PC-3 (cell line): ENCODE measurements around the gene UTS2R.

ENCODE experiments used
- CTCF ChIP-seq: fragments of 300-600 bp; sonication (generic); conservative IDR thresholded peaks from 2 replicates; pipeline ENCODE4 v1.5.1; 2017; ENCODE audit warnings: antibody characterized with exemption, low read depth, mild to moderate bottlenecking, low read length
- EZH2 ChIP-seq: fragments of 300-600 bp; sonication (generic); IDR thresholded peaks from one replicate; pipeline ENCODE4 v1.6.1; 2017; ENCODE audit warnings: antibody characterized with exemption, mild to moderate bottlenecking, low read length; ENCODE audit not compliant: unreplicated experiment
- EZH2phosphoT487 ChIP-seq: fragments of 300-600 bp; sonication (generic); IDR thresholded peaks from 2 replicates; pipeline ENCODE4 v1.6.1; 2018; ENCODE audit warnings: mild to moderate bottlenecking, antibody characterized with exemption, low read length, borderline replicate concordance

DNA sequence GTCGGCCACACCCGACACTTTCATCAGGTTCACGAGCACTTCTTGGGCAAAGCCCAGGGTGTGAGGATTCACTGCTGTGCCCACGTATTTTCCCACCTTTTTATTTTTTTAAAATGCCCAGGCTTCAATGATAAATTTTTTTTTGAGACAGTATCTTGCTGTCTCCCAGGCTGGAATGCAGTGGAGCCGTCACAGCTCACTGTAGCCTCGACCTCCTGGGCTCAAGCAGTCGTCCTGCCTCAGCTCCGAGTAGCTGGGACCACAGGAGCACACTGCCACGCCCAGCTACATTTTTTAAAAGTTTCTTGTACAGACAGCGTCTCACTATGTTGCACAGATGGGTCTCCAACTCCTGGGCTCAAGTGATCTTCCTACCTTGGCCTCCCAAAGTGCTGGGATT is 17.8 kb downstream of the UTS2R start:
- TF ChIP-seq CTCF (no peak), EZH2 (no peak), EZH2phosphoT487 (no peak)
